ENCODE results near the gene ILDR2. TPM values are rescaled to one million over a fixed set of nuclear protein-coding genes. Genes with fewer than 3 reads are reported as not detected.

ILDR2 gene
- total RNA-seq, 1 donor from 2014 or later: 7.8 TPM

- Histone ChIP-seq H2AFZ (ENCODE audit: low read depth, low read length) (no peak overlapping the region), H3K79me2 (ENCODE audit: insufficient read depth, low read length) (no peaks in the 10 kb centered on the region), H3K4me2 (ENCODE audit: low read length) (no peak overlapping the region), H3K36me3 (ENCODE audit: insufficient read depth, low read length) (no peaks in the 10 kb centered on the region), H3K4me1 (ENCODE audit: insufficient read depth, low read length) (peaks cover 15% of the 10 kb centered on the region), H3K9ac (ENCODE audit: low read length) (no peak overlapping the region), H3K27me3 (ENCODE audit: insufficient read depth, low read length) (peaks cover 27% of the 10 kb centered on the region), H3K27ac (ENCODE audit: low read depth, low read length) (no peak overlapping the region), H3K9me3 (ENCODE audit: insufficient read depth, low read depth, low read length) (no peaks in the 10 kb centered on the region), H3K4me3 (ENCODE audit: insufficient read depth, low read depth, low read length) (no peak overlapping the region), H4K20me1 (ENCODE audit: insufficient read depth, low read length) (no peaks in the 10 kb centered on the region)
- no peak overlapping the region for H3K4me3 Mint-ChIP-seq (ENCODE audit: unreplicated experiment)
- TF ChIP-seq EZH2 (IDR thresholded peaks at IDR 0.05; ENCODE audit: insufficient read depth, low read length) (no peak), CTCF (IDR thresholded peaks at IDR 0.05; ENCODE audit: insufficient read depth, low read depth, low read length) (no peak)
- DNase-seq (ENCODE audit: low read depth) (peak; percentile 23), FAIRE-seq (no peak)
- H3K4me1 Mint-ChIP-seq (ENCODE audit: low read depth, unreplicated experiment): peaks cover 42% of the 10 kb centered on the region
- H3K27me3 Mint-ChIP-seq (ENCODE audit: low read depth, unreplicated experiment): no peaks in the 10 kb centered on the region
- peaks cover 2% of the 10 kb centered on the region for H3K9me3 Mint-ChIP-seq (ENCODE audit: unreplicated experiment)
- no peaks in the 10 kb centered on the region for H3K36me3 Mint-ChIP-seq (ENCODE audit: low read depth, unreplicated experiment)
- H3K27ac Mint-ChIP-seq (ENCODE audit: unreplicated experiment): peak overlapping the region; percentile 27
Measured at GRCh38 chr1:166953491-166953890, 21.8 kb downstream of the ILDR2 start.

- Mint-ChIP-seq H3K4me1 (ENCODE audit: low read depth, unreplicated experiment) (peaks cover 52% of the 10 kb centered on the region), H3K27me3 (ENCODE audit: low read depth, unreplicated experiment) (no peaks in the 10 kb centered on the region), H3K9me3 (ENCODE audit: unreplicated experiment) (no peaks in the 10 kb centered on the region), H3K27ac (ENCODE audit: unreplicated experiment) (peak overlapping the region; percentile 38), H3K4me3 (ENCODE audit: unreplicated experiment) (no peak overlapping the region), H3K36me3 (ENCODE audit: low read depth, unreplicated experiment) (no peaks in the 10 kb centered on the region)
- peak overlapping the region; percentile 15 for H3K4me3 ChIP-seq (ENCODE audit: insufficient read depth, low read depth, low read length)
- H3K4me2 ChIP-seq (ENCODE audit: low read length): peak overlapping the region; percentile 70
- FAIRE-seq (peak; percentile 96), DNase-seq (ENCODE audit: low read depth) (peak; percentile 93)
- H3K4me1 ChIP-seq (ENCODE audit: insufficient read depth, low read length): peaks cover 23% of the 10 kb centered on the region
- H3K9me3 ChIP-seq (ENCODE audit: insufficient read depth, low read depth, low read length): no peaks in the 10 kb centered on the region
- no peak for TF ChIP-seq CTCF (IDR thresholded peaks at IDR 0.05; ENCODE audit: insufficient read depth, low read depth, low read length)
- H3K36me3 ChIP-seq (ENCODE audit: insufficient read depth, low read length): no peaks in the 10 kb centered on the region
- H3K79me2 ChIP-seq (ENCODE audit: insufficient read depth, low read length): no peaks in the 10 kb centered on the region
- H3K27ac ChIP-seq (ENCODE audit: low read depth, low read length): peak overlapping the region; percentile 49
- no peak overlapping the region for H2AFZ ChIP-seq (ENCODE audit: low read depth, low read length)
- H3K9ac ChIP-seq (ENCODE audit: low read length): no peak overlapping the region
- no peaks in the 10 kb centered on the region for H4K20me1 ChIP-seq (ENCODE audit: insufficient read depth, low read length)
- H3K27me3 ChIP-seq (ENCODE audit: insufficient read depth, low read length): peaks cover 29% of the 10 kb centered on the region
Measured at GRCh38 chr1:166952002-166952746, 23.2 kb downstream of the ILDR2 start.

- no peaks in the 10 kb centered on the region for H3K9me3 ChIP-seq (ENCODE audit: insufficient read depth, low read depth, low read length)
- no peak overlapping the region for H3K9ac ChIP-seq (ENCODE audit: low read length)
- no peaks in the 10 kb centered on the region for H3K36me3 ChIP-seq (ENCODE audit: insufficient read depth, low read length)
- FAIRE-seq (no peak), DNase-seq (ENCODE audit: low read depth) (no peak)
- H3K27me3 ChIP-seq (ENCODE audit: insufficient read depth, low read length): peaks cover 25% of the 10 kb centered on the region
- Mint-ChIP-seq H3K9me3 (ENCODE audit: unreplicated experiment) (no peaks in the 10 kb centered on the region), H3K27me3 (ENCODE audit: low read depth, unreplicated experiment) (no peaks in the 10 kb centered on the region), H3K36me3 (ENCODE audit: low read depth, unreplicated experiment) (no peaks in the 10 kb centered on the region), H3K4me1 (ENCODE audit: low read depth, unreplicated experiment) (peaks cover 57% of the 10 kb centered on the region), H3K27ac (ENCODE audit: unreplicated experiment) (no peak overlapping the region), H3K4me3 (ENCODE audit: unreplicated experiment) (no peak overlapping the region)
- H3K4me1 ChIP-seq (ENCODE audit: insufficient read depth, low read length): peaks cover 27% of the 10 kb centered on the region
- H3K4me2 ChIP-seq (ENCODE audit: low read length): no peak overlapping the region
- no peaks in the 10 kb centered on the region for H4K20me1 ChIP-seq (ENCODE audit: insufficient read depth, low read length)
- H3K79me2 ChIP-seq (ENCODE audit: insufficient read depth, low read length): no peaks in the 10 kb centered on the region
- TF ChIP-seq EZH2 (IDR thresholded peaks at IDR 0.05; ENCODE audit: insufficient read depth, low read length): no peak
- TF ChIP-seq CTCF (IDR thresholded peaks at IDR 0.05; ENCODE audit: insufficient read depth, low read depth, low read length): no peak
- H3K4me3 ChIP-seq (ENCODE audit: insufficient read depth, low read depth, low read length): no peak overlapping the region
- H2AFZ ChIP-seq (ENCODE audit: low read depth, low read length): no peak overlapping the region
- H3K27ac ChIP-seq (ENCODE audit: low read depth, low read length): no peak overlapping the region
Measured at GRCh38 chr1:166951050-166951449, 24.3 kb downstream of the ILDR2 start.
